ENCODE data around the gene SORCS2.

DNA sequence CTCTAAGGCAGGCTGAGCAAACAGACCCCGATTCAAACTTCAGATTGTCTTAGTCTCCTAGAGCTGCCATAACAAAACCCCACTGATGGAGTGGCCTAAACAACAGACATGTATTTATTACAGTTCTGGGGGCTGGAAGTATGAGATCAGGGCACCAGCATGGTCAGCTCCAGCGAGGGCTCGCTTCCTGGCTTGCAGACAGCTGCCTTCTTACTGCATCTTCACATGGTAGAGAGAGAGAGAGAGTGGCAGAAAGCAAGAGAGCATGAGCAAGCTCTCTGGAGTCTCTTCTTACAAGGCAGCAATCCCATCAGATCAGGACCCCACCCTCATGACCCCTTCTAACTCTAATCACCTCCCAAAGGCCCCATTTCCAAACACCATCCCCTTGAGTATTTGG, 22.3 kb upstream of the SORCS2 start:
- TF ChIP-seq EZH2 (IDR thresholded peaks at IDR 0.05): no peak
- TF ChIP-seq POLR2AphosphoS5 (IDR thresholded peaks at IDR 0.05; ENCODE audit: borderline replicate concordance, low read depth, low read length): no peak

All from SK-N-MC (cell line).